ENCODE measurements around the gene MEI4.
"Not testable (repeated sequence)": the region's sequence is repeated elsewhere in the genome, so short reads cannot be mapped to it uniquely, and the experiment has no call there.

MEI4 gene

DNA sequence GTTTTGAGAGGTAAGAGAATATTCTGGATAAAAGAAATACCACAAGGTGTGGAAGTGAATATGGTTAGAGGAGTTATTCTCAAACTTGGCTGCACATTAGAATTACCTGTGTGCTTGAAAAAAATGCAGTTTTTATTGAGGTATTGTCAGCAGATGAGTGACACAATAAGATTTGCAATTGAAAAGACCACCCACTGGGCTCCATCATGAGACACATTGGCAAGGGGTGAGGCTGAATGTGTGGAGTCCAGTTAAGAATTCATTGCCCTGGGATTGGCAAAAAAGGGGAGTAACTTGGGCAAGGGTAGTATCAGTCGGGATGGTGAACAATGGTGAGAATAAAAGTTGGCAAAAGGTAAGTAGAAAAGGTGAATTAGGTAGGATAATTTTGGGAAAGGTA lies 63.5 kb downstream of the MEI4 start:
- no peak overlapping the region for H2AFZ ChIP-seq (ENCODE audit: low read depth, low read length)
- H4K91ac ChIP-seq (ENCODE audit: low read length) = no peak overlapping the region
- no peaks in the 10 kb centered on the region for H3K4me1 ChIP-seq (ENCODE audit: control insufficient read depth, insufficient read depth, low read depth, low read length)
- no peak overlapping the region for H3K18ac ChIP-seq (ENCODE audit: low read depth in 1 of 2, low read length in 2 of 2)
- H3K4ac ChIP-seq (ENCODE audit: low read depth in 1 of 2, low read length in 2 of 2) = no peak overlapping the region
- H3K27me3 ChIP-seq (ENCODE audit: control insufficient read depth in 1 of 2, insufficient read depth in 1 of 2, low read length in 2 of 2) = no peaks in the 10 kb centered on the region
- no peaks in the 10 kb centered on the region for H3K9me3 ChIP-seq (ENCODE audit: control insufficient read depth, low read length)
- no peak overlapping the region for H2BK5ac ChIP-seq (ENCODE audit: low read depth, low read length, poor library complexity, severe bottlenecking)
- H3K14ac ChIP-seq (ENCODE audit: low read length in 2 of 2) = no peak overlapping the region
- no peak overlapping the region for H4K8ac ChIP-seq (ENCODE audit: low read length)
- H2AK5ac ChIP-seq (ENCODE audit: low read length, severe bottlenecking) = no peak overlapping the region
- no peak for DNase-seq
- H2BK120ac ChIP-seq (ENCODE audit: low read depth, low read length) = no peak overlapping the region
- no peaks in the 10 kb centered on the region for H3K36me3 ChIP-seq (ENCODE audit: control insufficient read depth in 1 of 2, insufficient read depth in 2 of 2, low read depth in 1 of 2, low read length in 2 of 2)
- WGBS = 36% methylated on average over 1 of the region's 1 CpG
- no peak overlapping the region for H3K23ac ChIP-seq (ENCODE audit: low read length in 2 of 2)
- H3K27ac ChIP-seq (ENCODE audit: low read length, poor library complexity, severe bottlenecking) = no peak overlapping the region
- no peak overlapping the region for H2BK15ac ChIP-seq (ENCODE audit: low read depth, poor library complexity, severe bottlenecking)
- H3K79me1 ChIP-seq (replicated peaks; ENCODE audit: low read length, poor library complexity, severe bottlenecking) = no peaks in the 10 kb centered on the region
- H3K4me2 ChIP-seq (ENCODE audit: low read length, poor library complexity, severe bottlenecking) = no peak overlapping the region
- H3K9ac ChIP-seq (ENCODE audit: low read length) = no peak overlapping the region
- H3K4me3 ChIP-seq (ENCODE audit: insufficient read depth in 1 of 2, low read depth in 1 of 2, low read length in 2 of 2) = no peak overlapping the region
- no peak overlapping the region for H2BK12ac ChIP-seq (ENCODE audit: low read length in 2 of 2)

DNA sequence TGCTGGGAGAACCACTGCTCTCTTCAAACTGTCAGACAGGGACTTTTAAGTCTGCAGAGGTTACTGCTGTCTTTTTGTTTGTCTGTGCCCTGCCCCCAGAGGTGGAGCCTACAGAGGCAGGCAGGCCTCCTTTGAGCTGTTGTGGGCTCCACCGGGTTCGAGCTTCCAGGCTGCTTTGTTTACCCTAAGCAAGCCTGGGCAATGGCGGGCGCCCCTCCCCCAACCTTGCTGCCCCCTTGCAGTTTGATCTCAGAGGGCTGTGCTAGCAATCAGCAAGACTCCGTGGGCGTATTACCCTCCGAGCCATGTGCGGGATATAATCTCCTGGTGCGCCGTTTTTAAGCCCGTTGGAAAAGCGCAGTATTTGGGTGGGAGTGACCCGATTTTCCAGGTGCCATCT lies 83.2 kb downstream of the MEI4 start:
- H2BK15ac ChIP-seq (ENCODE audit: low read depth, poor library complexity, severe bottlenecking); H3K27me3 ChIP-seq (ENCODE audit: control insufficient read depth in 1 of 2, insufficient read depth in 1 of 2, low read length in 2 of 2); H2AFZ ChIP-seq (ENCODE audit: low read depth, low read length); H2AK5ac ChIP-seq (ENCODE audit: low read length, severe bottlenecking); DNase-seq; H3K27ac ChIP-seq (ENCODE audit: low read length, poor library complexity, severe bottlenecking); H3K4me2 ChIP-seq (ENCODE audit: low read length, poor library complexity, severe bottlenecking); H2BK120ac ChIP-seq (ENCODE audit: low read depth, low read length); H3K18ac ChIP-seq (ENCODE audit: low read depth in 1 of 2, low read length in 2 of 2); H3K9ac ChIP-seq (ENCODE audit: low read length); H4K91ac ChIP-seq (ENCODE audit: low read length); H4K8ac ChIP-seq (ENCODE audit: low read length); H3K79me1 ChIP-seq (replicated peaks; ENCODE audit: low read length, poor library complexity, severe bottlenecking); H3K36me3 ChIP-seq (ENCODE audit: control insufficient read depth in 1 of 2, insufficient read depth in 2 of 2, low read depth in 1 of 2, low read length in 2 of 2); H3K9me3 ChIP-seq (ENCODE audit: control insufficient read depth, low read length); H3K4me3 ChIP-seq (ENCODE audit: insufficient read depth in 1 of 2, low read depth in 1 of 2, low read length in 2 of 2); H3K14ac ChIP-seq (ENCODE audit: low read length in 2 of 2); H3K23ac ChIP-seq (ENCODE audit: low read length in 2 of 2); H3K4me1 ChIP-seq (ENCODE audit: control insufficient read depth, insufficient read depth, low read depth, low read length); H3K4ac ChIP-seq (ENCODE audit: low read depth in 1 of 2, low read length in 2 of 2); H2BK12ac ChIP-seq (ENCODE audit: low read length in 2 of 2); H2BK5ac ChIP-seq (ENCODE audit: low read depth, low read length, poor library complexity, severe bottlenecking): not testable (repeated sequence)
- 85% methylated on average over 13 of the region's 13 CpGs for WGBS

- H3K27ac ChIP-seq (ENCODE audit: low read length, poor library complexity, severe bottlenecking) = no peak overlapping the region
- H4K8ac ChIP-seq (ENCODE audit: low read length) = no peak overlapping the region
- no peak overlapping the region for H3K9ac ChIP-seq (ENCODE audit: low read length)
- H2BK120ac ChIP-seq (ENCODE audit: low read depth, low read length) = no peak overlapping the region
- no peak overlapping the region for H3K23ac ChIP-seq (ENCODE audit: low read length in 2 of 2)
- no peak overlapping the region for H3K4me3 ChIP-seq (ENCODE audit: insufficient read depth in 1 of 2, low read depth in 1 of 2, low read length in 2 of 2)
- H3K4ac ChIP-seq (ENCODE audit: low read depth in 1 of 2, low read length in 2 of 2) = no peak overlapping the region
- no peaks in the 10 kb centered on the region for H3K36me3 ChIP-seq (ENCODE audit: control insufficient read depth in 1 of 2, insufficient read depth in 2 of 2, low read depth in 1 of 2, low read length in 2 of 2)
- no peak overlapping the region for H2AFZ ChIP-seq (ENCODE audit: low read depth, low read length)
- no peak overlapping the region for H2BK5ac ChIP-seq (ENCODE audit: low read depth, low read length, poor library complexity, severe bottlenecking)
- no CpG with 5 or more reads among the region's 1 CpG for WGBS
- no peaks in the 10 kb centered on the region for H3K27me3 ChIP-seq (ENCODE audit: control insufficient read depth in 1 of 2, insufficient read depth in 1 of 2, low read length in 2 of 2)
- no peak overlapping the region for H2AK5ac ChIP-seq (ENCODE audit: low read length, severe bottlenecking)
- peak; percentile 11 for DNase-seq
- H3K18ac ChIP-seq (ENCODE audit: low read depth in 1 of 2, low read length in 2 of 2) = no peak overlapping the region
- H3K4me2 ChIP-seq (ENCODE audit: low read length, poor library complexity, severe bottlenecking) = no peak overlapping the region
- no peak overlapping the region for H4K91ac ChIP-seq (ENCODE audit: low read length)
- H3K4me1 ChIP-seq (ENCODE audit: control insufficient read depth, insufficient read depth, low read depth, low read length) = no peaks in the 10 kb centered on the region
- no peaks in the 10 kb centered on the region for H3K9me3 ChIP-seq (ENCODE audit: control insufficient read depth, low read length)
- H3K79me1 ChIP-seq (replicated peaks; ENCODE audit: low read length, poor library complexity, severe bottlenecking) = no peaks in the 10 kb centered on the region
- H2BK12ac ChIP-seq (ENCODE audit: low read length in 2 of 2) = no peak overlapping the region
- H2BK15ac ChIP-seq (ENCODE audit: low read depth, poor library complexity, severe bottlenecking) = no peak overlapping the region
- H3K14ac ChIP-seq (ENCODE audit: low read length in 2 of 2) = no peak overlapping the region
Measured at GRCh38 chr6:77740380-77740779, 87.5 kb downstream of the MEI4 start.

- H2BK5ac ChIP-seq (ENCODE audit: low read depth, low read length, poor library complexity, severe bottlenecking); H3K27ac ChIP-seq (ENCODE audit: low read length, poor library complexity, severe bottlenecking); H3K4me3 ChIP-seq (ENCODE audit: insufficient read depth in 1 of 2, low read depth in 1 of 2, low read length in 2 of 2); DNase-seq; H3K14ac ChIP-seq (ENCODE audit: low read length in 2 of 2); H3K9ac ChIP-seq (ENCODE audit: low read length); H3K23ac ChIP-seq (ENCODE audit: low read length in 2 of 2); H3K4me1 ChIP-seq (ENCODE audit: control insufficient read depth, insufficient read depth, low read depth, low read length); H4K8ac ChIP-seq (ENCODE audit: low read length); H2BK12ac ChIP-seq (ENCODE audit: low read length in 2 of 2); H3K36me3 ChIP-seq (ENCODE audit: control insufficient read depth in 1 of 2, insufficient read depth in 2 of 2, low read depth in 1 of 2, low read length in 2 of 2); H2AFZ ChIP-seq (ENCODE audit: low read depth, low read length); H3K4me2 ChIP-seq (ENCODE audit: low read length, poor library complexity, severe bottlenecking); H3K9me3 ChIP-seq (ENCODE audit: control insufficient read depth, low read length); H3K27me3 ChIP-seq (ENCODE audit: control insufficient read depth in 1 of 2, insufficient read depth in 1 of 2, low read length in 2 of 2); H3K79me1 ChIP-seq (replicated peaks; ENCODE audit: low read length, poor library complexity, severe bottlenecking); H3K4ac ChIP-seq (ENCODE audit: low read depth in 1 of 2, low read length in 2 of 2); H3K18ac ChIP-seq (ENCODE audit: low read depth in 1 of 2, low read length in 2 of 2); H2BK15ac ChIP-seq (ENCODE audit: low read depth, poor library complexity, severe bottlenecking); H2BK120ac ChIP-seq (ENCODE audit: low read depth, low read length); H4K91ac ChIP-seq (ENCODE audit: low read length); H2AK5ac ChIP-seq (ENCODE audit: low read length, severe bottlenecking): not testable (repeated sequence)
- WGBS = 71% methylated on average over 1 of the region's 1 CpG
Measured at GRCh38 chr6:77752156-77752555, 99.3 kb downstream of the MEI4 start.

Data from mesenchymal stem cell (in vitro differentiated cells and primary cell).